ENCODE data around the gene SRP14.
"Not testable (repeated sequence)": the region's sequence is repeated elsewhere in the genome, so short reads cannot be mapped to it uniquely, and the experiment has no call there.

SRP14 gene

DNA sequence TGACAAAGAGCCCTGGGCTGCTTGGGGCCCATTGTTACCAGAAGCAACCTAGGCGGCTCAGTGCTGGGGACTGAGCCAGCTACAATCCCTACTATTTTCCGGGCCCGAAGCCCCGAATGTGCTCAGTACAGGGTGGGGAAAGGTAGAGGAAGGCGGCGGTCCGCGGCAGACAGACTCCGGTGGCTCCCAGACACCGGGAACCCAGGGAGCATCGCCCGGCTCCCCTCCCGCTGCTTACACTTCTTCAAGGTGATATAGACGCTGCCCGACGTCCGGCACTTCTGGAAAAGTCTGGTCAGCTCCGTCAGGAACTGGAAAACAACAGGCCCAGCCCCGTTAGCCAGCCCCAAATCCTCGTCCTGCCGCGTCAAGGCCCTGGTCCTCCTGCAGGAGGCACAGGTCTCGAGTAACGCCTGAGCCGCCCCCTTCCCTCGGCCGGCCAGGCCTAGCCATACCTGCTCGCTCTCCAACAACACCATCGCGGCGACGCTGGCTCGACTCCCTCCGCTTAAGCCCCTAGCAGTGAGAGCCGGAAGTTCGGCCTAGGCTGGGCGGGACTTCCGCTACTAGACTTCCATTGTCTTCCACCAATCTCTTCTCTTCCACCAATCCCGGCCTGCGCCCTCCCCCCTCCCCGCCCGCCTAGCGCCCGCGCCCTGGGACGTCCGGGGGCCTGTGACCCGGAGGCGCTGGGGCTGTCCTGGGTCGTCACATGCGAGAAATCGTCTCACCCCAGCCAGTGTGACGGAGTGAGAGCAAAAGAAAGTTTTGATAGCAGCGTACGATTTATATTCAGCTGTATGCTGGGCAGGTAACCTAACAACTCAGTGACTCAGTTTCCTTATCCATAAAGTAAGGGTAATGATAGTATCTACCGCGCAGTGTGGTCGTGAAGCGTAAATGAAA, at the start of gene SRP14:
Gene SRP14, minus strand, starts transcription at position 544 of the 906 bp plus-strand sequence. Its CDS starts 65 bp downstream, at position 479.
- DNase-seq (ENCODE audit: low read depth in 2 of 3, low spot score in 2 of 3), result peak; percentile 79 to 92 (median 85)

GRCh38 chr15:40087991-40088928, 49.3 kb upstream of the SRP14 start:
- DNase-seq (ENCODE audit: low read depth in 2 of 3, low spot score in 2 of 3), result no peak

DNA sequence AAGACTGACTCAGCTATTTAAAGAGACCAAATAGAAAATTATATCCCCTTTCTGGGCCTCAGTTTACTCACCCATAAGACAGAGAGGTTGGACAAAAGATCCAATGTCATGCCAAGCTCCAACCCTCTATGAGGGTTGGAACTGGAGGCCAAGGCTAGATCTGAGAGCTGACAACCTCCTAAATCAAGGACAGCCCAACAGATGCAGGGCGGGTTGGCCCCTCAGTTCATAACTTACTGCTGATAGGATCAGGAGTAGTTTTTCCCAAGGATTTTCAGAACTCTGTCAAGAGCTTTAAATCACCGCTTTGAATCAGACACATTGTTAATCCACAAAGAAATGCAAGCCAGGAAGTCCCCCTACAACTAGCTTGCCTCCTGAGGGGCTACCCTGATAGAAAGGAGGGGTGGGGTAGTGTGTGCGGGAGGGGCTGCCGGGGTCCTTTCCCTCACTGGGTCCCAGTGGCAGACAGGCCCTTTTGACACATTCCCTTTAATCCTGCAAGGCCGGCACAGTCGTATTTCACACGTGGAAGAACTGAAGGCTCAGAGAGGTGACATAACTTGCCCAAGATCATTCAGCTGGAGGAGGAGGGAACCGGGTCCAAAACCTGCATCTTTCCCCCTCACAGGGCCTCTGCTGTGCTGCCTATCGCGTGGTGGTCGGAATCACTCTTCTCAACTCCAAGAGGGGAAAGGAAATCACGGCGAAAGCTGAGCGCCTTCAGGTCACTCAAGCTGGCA, 48.3 kb upstream of the SRP14 start:
- no peak for DNase-seq (ENCODE audit: low read depth in 2 of 3, low spot score in 2 of 3)

DNA sequence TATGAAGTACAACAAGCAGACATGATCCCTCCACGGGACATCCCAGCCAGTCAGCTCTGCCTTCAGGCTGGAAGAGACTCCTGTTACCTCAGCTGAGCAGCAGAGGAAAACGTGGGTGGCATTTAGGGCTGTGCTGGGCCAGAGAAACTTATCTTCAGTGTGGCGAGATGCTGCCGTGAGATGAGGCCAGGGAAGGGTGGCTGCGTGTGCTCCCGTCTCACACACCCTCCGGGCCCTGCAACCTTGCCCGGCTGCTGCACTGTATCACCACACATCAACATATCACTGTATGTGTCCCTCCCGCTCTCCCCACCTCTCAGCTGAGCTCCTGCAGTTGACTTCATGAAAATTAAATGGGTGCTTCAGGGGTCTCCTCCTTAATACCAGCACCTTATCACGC, 46.3 kb upstream of the SRP14 start:
- DNase-seq (ENCODE audit: low read depth in 2 of 3, low spot score in 2 of 3), result no peak

DNA sequence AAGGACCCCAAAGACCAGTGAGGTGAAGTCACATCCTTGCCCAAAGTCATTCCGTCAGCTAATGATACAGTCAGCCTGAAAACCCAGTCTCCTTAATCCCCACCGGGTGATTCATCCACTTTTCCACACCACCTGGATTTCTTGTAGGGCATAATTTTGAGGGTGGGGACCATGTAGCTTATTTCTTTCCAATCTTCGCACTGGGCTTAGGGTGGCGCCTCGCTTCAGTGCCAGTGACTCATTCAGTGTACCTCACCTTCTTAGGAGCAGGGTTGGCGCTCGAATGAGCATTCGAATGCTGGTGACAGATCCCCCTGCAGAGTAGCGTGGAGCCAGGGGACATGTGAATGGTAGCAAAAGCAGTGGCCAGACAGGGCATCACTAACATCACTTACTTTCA, 45.7 kb upstream of the SRP14 start:
- no peak for DNase-seq (ENCODE audit: low read depth in 2 of 3, low spot score in 2 of 3)

- DNase-seq (ENCODE audit: low read depth in 2 of 3, low spot score in 2 of 3), result no peak
These were observed 43.4 kb upstream of the SRP14 start for GRCh38 chr15:40082195-40082883.

DNA sequence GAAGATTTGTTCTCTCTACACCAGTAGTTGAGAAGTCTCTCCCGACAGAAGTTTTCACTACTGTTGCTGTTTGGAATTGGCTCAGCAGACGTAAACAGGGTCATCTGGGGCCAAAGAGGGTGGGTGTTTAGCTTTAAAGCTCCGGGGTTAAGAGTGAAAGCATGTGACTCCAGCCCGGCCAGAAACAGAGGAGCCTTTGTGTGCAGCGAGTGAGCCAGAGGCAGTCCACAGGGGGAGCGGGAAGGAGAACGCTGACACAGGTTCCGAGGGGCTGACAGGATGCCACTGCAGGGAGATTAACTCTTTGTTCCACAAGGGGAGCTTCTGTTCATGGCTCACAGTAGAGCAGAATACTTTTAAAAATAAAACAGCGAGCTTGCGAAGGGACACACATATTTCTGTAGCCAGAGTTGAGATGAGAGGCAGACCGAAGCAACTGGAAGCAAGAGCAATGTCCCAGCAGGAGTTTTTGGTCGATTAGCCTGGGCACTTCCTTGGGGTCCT, 42.8 kb upstream of the SRP14 start:
- no peak for DNase-seq (ENCODE audit: low read depth in 2 of 3, low spot score in 2 of 3)

GRCh38 chr15:40080847-40081246, 41.9 kb upstream of the SRP14 start:
- DNase-seq (ENCODE audit: low read depth in 2 of 3, low spot score in 2 of 3), result no peak

DNA sequence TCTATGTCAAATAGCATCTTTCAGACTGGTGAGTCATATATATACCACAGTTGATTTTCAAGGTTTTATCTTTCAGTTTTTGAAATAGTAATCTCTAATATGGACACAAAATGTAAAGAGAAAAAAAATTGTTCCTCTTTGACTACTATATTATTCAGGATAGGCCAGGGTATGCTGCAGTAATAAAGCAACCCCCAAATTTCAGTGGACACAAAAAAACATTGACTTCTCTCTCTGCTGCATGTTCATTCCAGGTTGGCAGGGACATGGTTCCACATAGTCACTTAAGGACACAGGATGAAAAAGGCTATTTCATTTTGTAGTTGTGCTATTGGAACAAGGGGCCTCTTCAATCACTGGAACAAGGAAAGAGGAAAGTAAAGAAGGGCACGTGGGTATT, 41.1 kb upstream of the SRP14 start:
- no peak for DNase-seq (ENCODE audit: low read depth in 2 of 3, low spot score in 2 of 3)

GRCh38 chr15:40079456-40079855, 40.5 kb upstream of the SRP14 start:
- DNase-seq (ENCODE audit: low read depth in 2 of 3, low spot score in 2 of 3), result no peak

- DNase-seq (ENCODE audit: low read depth in 2 of 3, low spot score in 2 of 3), result no peak
These were observed 36.5 kb upstream of the SRP14 start for GRCh38 chr15:40075298-40076044.

DNA sequence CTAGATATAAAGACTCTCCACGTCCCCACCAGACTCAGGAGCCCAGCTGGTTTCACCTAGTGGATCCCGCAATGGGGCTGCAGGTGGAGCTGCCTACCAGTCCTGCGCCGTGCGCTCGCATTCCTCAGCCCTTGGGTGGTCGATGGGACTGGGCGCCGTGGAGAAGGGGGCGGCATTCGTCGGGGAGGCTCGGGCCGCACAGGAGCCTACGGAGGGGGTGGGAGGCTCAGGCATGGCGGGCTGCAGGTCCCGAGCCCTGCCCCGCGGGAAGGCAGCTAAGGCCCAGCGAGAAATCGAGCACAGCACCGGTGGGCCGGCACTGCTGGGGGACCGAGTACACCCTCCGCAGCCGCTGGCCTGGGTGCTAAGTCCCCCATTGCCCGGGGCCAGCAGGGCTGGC, 35.7 kb upstream of the SRP14 start:
- DNase-seq (ENCODE audit: low read depth in 2 of 3, low spot score in 2 of 3), result not testable (repeated sequence)

GRCh38 chr15:40073716-40074490, 34.9 kb upstream of the SRP14 start:
- DNase-seq (ENCODE audit: low read depth in 2 of 3, low spot score in 2 of 3), result peak in 1 of 3 experiments; percentile 32

DNA sequence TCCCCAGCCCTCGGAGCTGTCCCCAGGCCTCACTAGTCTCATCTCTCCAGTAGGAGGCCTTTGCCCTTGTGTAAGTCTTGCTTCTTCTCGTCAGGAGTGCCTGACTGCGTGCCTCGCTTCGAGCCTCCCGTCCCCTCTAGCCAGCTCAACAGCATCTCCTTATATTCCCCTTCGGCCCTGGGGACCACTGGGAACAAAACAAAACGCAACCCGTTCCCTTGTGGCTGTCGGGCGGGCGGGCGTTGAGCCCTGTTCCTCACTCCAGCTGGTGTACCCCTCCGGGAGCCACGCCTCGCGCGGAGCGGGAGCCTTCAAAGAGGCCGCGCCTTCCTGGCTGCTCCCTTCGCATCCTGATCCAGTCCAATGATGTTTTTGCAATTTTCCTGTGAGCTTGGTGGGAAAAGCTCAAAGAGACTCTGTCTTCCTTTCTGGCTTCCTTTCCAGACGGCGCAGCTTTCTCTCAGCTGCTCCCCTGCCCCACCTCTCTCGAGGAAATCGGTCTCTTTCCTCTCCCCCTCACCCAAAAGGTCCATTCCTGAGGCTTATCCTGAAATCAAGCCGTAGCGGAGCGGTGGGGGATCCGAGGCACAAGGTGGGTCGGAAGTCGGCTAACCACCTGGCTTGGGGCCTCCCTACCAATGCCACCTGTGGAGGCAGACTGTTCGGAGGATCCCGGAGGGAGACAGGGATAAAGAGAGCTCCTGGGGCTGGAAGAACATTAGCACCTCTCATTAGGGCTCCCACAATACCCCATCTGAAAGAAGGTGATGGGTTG, 33.4 kb upstream of the SRP14 start:
- no peak for DNase-seq (ENCODE audit: low read depth in 2 of 3, low spot score in 2 of 3)

DNA sequence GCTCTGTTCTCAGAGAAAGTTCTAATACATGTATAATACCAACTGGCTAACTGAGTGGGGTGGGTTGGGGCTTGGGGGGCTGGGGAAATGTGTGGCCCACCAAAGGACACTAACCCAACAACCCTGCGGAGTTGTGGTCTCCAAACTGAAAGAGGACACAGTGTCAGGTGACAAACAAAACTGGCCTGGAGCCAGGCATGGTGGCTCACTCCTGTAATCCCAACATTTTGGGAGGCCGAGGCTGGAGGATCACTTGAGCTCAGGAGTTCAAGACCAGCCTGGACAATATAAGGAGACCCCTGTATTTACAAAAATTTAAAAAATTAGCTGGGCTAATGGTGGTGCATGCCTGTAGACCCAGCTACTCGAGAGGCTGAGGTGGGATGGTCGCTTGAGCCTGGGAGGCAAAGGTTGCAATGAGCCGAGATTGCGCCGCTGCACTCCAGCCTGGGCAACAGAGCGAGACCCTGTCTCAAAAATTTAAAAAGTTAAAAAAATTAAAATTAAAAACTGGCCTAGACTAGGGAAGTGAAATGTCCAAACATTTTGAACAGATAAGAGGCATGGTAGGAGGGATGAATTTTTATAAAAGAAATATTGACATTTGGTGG, 31.7 kb upstream of the SRP14 start:
- no peak for DNase-seq (ENCODE audit: low read depth in 2 of 3, low spot score in 2 of 3)

DNA sequence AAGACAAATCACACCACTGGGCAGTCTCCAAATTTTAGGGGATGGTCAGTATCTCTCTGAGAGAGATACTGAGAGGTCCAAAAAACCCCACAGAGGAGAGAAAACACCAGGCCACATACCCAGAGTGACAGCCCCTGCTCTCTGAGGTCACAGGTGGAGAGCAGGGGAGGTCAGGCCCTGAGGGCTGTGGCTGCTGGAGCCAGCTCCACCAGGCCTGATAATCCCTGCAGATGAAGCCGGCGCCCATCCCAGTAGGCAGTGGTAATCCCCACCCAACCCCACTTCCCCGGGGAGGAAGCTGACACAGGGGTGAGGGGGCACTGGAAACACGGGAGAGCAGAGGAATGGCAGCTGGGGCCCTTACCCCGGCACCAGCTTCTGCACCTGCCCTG, 31.2 kb upstream of the SRP14 start:
- DNase-seq (ENCODE audit: low read depth in 2 of 3, low spot score in 2 of 3), result no peak
